BJ (cell line): ENCODE results near the gene PDZK1IP1. TPM values are rescaled to one million over a fixed set of nuclear protein-coding genes. Genes with fewer than 3 reads are reported as not detected.

Experiments used
- CTCF ChIA-PET: fragments of 350-600 bp; formaldehyde crosslinking; extraction: SDS; loops from one replicate; lab custom pipeline; 2021; ENCODE audit warnings: antibody characterized with exemption, inconsistent platforms; lab: Yijun Ruan, JAX
- POLR2A ChIA-PET: fragments of 300-600 bp; sonication (Branson Sonifier 250); formaldehyde crosslinking; extraction: SDS; loops from one replicate; lab custom pipeline; 2021; ENCODE audit warnings: antibody characterized with exemption; lab: Charles Lee
- DNase-seq: peaks from one replicate; pipeline ENCODE4 v3.0.0-alpha.2; 2011; ENCODE audit warnings: low read depth
- H3K27me3 ChIP-seq: 2 replicates; pipeline ENCODE4 v1.6.0; 2011; ENCODE audit warnings: low read length; ENCODE audit not compliant: control insufficient read depth, insufficient read depth
- H3K36me3 ChIP-seq: 2 replicates; pipeline ENCODE4 v1.5.1; 2011; ENCODE audit warnings: low read length; ENCODE audit not compliant: control insufficient read depth, insufficient read depth
- H3K4me3 ChIP-seq: 2 replicates; pipeline ENCODE4 v1.5.1; 2011; ENCODE audit warnings: low read depth, mild to moderate bottlenecking, control low read depth, low read length
- polyA plus RNA-seq: library from polyadenylated mRNA; depleted of rRNA; stranded (reverse); fragments of >200 nt; gene quantifications from 2 replicates; pipeline ENCODE4 v1.2.3, GENCODE V29; 2011
- TF ChIP-seq, protein P1 (sequence below): IDR thresholded peaks from 2 replicates; pipeline ENCODE4 v1.5.1; 2011; ENCODE audit warnings: low read depth, mild to moderate bottlenecking, control low read depth, inconsistent platforms, low read length, moderate library complexity; ENCODE audit not compliant: insufficient read depth

The PDZK1IP1 gene
- polyA plus RNA-seq, 1 experiment, result not detected

DNA sequence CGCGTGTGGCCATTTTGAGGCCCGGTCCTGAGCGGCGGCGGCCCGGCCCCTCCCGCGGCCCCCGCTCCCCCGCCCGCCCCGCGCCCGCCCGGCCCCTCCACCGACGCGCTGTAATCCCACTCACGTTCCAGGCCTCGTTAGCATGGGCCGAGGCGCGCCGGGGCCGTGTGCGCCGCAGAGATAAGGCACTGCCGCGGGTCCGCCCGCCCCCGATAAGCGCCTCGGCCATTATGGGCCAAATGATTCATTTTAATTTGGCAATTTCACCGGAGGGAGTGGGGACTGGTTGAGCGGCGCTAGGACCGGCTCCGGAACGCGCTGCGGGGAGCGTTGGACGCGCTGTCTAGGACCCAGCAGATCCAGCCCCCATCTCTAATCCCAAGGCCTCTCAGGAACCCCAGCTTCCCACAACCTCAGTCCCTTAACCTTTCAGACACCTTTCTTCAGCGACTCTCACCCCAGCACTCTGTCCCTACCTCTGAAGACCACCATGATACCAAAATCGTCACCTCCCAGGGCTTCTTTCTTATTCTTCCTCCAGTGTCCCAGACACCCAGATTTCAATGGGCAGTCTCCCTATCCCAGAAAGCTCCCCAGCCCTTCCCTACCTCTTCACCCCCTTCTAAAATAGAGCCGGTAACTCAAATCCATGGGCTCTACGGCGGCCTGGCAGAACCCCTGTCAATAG lies 42.5 kb upstream of the PDZK1IP1 start, which contains the start of gene TAL1:
TAL1 (minus strand) TSS at position 39 of the 688 bp plus-strand sequence. CDS start 6,337 bp downstream, outside the sequence.
- ChIA-PET POLR2A (no interaction called here), CTCF (interaction anchor here (0.8 kb wide), 1 partner anchor 31 kb away, joined by 3 read pairs; no protein-coding TSS in a partner anchor)
- peaks cover 66% of the 10 kb centered on the region for H3K27me3 ChIP-seq
- TF ChIP-seq, protein P1, sequence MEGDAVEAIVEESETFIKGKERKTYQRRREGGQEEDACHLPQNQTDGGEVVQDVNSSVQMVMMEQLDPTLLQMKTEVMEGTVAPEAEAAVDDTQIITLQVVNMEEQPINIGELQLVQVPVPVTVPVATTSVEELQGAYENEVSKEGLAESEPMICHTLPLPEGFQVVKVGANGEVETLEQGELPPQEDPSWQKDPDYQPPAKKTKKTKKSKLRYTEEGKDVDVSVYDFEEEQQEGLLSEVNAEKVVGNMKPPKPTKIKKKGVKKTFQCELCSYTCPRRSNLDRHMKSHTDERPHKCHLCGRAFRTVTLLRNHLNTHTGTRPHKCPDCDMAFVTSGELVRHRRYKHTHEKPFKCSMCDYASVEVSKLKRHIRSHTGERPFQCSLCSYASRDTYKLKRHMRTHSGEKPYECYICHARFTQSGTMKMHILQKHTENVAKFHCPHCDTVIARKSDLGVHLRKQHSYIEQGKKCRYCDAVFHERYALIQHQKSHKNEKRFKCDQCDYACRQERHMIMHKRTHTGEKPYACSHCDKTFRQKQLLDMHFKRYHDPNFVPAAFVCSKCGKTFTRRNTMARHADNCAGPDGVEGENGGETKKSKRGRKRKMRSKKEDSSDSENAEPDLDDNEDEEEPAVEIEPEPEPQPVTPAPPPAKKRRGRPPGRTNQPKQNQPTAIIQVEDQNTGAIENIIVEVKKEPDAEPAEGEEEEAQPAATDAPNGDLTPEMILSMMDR, result no peak
- DNase-seq, result no peak
- no peaks in the 10 kb centered on the region for H3K36me3 ChIP-seq
- H3K4me3 ChIP-seq, result no peak within 1 kb of the TSS

DNA sequence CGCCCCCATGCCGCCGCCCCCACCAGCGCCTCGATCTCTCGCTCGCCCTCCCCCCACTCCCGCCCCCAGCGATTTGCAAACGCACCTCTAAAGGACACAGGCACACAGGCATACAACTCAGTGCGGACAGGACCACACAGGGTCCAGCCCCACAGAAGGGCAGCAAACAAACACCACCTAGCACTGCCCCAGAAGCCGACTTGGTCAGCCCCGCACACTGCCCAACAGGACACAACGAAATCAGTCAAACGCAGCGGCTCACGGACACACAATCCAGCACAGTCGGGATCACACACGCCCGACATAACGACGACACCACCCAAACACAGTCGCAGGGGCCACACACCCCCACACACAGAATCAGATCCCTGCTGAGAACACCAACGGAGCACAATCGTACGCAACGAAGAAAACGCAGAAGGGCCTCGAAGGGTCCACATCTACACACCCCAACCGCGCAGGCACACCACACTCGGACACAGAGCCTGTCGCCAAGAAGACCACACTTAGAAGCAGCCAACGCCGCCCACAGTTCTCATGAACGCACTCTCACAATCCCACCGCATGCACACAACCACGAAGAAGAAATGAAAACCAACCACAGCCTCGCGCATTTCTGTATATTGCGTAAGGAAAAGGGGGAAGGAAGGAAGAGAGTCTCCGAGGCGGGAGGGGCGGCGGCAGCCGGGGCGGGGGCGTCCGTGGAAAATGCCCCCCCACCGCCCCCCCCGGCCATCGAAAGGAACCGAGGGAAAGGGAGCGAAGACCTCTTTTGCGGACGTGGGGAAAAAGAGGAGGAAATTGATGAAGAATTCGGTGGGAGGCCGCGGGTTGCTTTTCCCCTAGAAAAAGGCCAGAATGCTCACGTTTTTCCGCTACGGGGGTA lies 41.7 kb upstream of the PDZK1IP1 start:
- Histone ChIP-seq H3K4me3 (no peak overlapping the region), H3K27me3 (peaks cover 73% of the 10 kb centered on the region), H3K36me3 (no peaks in the 10 kb centered on the region)
- ChIA-PET POLR2A (no interaction called here), CTCF (interaction anchor here (0.5 to 0.8 kb wide), 2 partner anchors 31 to 190 kb away, joined by 3 read pairs; no protein-coding TSS in a partner anchor)
- DNase-seq, result no peak
- TF ChIP-seq, protein P1, result no peak

DNA sequence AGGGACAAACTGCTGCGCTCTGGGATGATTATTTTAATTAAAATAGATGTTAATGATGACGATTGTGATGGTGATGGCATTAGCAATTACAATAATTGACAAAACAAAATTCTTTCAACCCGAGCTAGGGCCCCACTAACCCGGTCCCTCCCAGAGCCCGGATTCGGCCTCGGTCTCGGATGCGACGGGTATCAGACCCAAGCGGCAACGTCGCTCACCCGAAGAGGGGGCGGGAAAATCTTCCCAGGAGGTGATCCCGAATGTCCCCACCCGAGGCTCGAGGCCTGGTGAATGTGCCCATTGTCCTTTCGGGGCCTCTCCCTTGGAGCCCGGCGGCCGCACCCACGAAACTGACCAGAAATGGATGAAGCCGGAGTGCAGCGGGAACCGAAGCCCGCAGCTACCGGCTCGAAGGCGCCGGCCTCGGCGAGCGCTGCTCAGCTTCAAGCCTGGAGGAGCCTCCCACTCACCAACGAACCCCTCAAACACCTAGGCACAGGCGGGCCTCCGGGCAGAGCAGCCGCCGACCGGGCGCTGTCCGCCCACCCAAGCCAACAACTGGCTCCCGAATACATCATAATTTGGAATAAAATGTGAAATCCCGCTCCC lies 41.0 kb upstream of the PDZK1IP1 start:
- DNase-seq, result no peak
- CTCF ChIA-PET, result interaction anchor here (0.5 kb wide), 1 partner anchor 191 kb away, joined by 3 read pairs; no protein-coding TSS in a partner anchor
- Histone ChIP-seq H3K27me3 (peaks cover 78% of the 10 kb centered on the region), H3K36me3 (no peaks in the 10 kb centered on the region), H3K4me3 (no peak overlapping the region)
- TF ChIP-seq, protein P1, result no peak
- POLR2A ChIA-PET, result no interaction called here

DNA sequence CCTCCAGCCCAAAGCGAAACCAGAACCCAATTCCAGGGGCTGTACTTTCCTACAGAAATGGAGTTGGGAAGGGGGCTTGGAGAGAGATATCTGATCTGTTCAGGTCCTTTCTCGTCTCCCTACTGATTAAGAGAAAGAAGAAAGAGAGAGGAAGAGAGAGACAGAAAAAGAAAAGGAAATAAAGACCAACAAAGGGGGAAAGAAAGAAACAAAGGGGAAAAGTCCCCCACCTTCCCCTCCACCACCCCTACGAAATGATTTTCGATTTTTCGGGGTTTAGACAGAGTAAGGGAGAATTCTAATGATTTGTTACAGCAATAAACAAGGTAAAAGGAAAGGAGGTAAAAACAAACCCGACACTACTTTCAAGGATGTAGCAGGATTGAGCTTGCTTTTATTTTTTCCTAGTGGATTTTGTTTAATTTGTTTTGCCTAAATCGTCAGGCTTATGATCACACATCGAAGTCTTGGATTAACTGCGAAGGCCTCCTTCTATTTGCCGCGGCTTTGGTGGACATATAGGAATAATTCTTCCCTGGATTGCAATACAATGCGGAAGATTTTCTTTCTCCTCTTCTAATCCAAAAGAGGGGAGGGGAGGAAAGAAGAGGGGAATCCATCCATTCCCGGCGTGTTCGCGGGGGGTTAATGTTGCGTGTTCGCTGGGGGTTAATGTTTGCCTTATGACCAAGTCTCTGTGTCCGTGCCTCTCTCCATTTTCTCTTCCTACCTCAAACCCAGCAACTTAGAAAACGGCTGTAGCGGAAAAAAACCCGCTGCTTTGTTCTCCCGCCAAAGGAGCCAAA lies 40.3 kb upstream of the PDZK1IP1 start:
- H3K4me3 ChIP-seq, result no peak overlapping the region
- TF ChIP-seq, protein P1, result no peak
- H3K27me3 ChIP-seq, result peaks cover 77% of the 10 kb centered on the region
- no peak for DNase-seq
- ChIA-PET CTCF (no interaction called here), POLR2A (no interaction called here)
- H3K36me3 ChIP-seq, result no peaks in the 10 kb centered on the region
